Measurements from ENCODE around the gene HOXC4. TPM values are rescaled to one million over a fixed set of nuclear protein-coding genes. Genes with fewer than 3 reads are reported as not detected.

The HOXC4 gene
- total RNA-seq, 6 donors from 2014 or later: 0.40 to 1.0 (median 0.59) TPM; not detected in 3

DNA sequence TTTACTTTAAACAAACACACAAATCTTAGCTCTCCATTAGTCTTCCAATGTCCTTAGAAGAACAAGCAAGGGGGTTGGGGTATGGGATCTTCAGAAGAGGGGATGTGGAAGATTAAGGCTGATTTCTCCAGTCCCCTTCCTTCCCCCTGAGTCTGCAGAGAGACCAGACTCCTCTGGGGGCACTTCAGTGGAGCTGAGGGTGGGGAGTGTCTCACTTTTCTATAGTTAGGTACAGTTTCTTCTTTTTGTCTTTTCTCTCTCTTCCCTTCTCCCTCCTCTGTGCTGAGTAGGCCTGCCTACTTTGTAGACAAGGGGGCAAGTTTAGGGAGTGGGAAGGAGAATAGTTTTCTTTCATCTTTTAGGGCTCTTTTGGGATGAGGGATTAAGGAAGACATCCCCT is 2.5 kb downstream of the HOXC4 start:
- Histone ChIP-seq H3K27ac (no peak overlapping the region), H3K27me3 (peaks cover 1 to 38% (median 23%) of the 10 kb centered on the region in 4 donors), H3K4me1 (peaks cover 0 to 16% (median 5%) of the 10 kb centered on the region in 4 donors), H3K9me3 (no peaks in the 10 kb centered on the region), H3K36me3 (no peaks in the 10 kb centered on the region), H3K4me3 (no peak overlapping the region)
- TF ChIP-seq POLR2AphosphoS5 (IDR thresholded peaks at IDR 0.05) (no peak), EP300 (IDR thresholded peaks at IDR 0.05) (no peak), POLR2A (IDR thresholded peaks at IDR 0.05) (no peak)
- TF ChIP-seq, protein P1, sequence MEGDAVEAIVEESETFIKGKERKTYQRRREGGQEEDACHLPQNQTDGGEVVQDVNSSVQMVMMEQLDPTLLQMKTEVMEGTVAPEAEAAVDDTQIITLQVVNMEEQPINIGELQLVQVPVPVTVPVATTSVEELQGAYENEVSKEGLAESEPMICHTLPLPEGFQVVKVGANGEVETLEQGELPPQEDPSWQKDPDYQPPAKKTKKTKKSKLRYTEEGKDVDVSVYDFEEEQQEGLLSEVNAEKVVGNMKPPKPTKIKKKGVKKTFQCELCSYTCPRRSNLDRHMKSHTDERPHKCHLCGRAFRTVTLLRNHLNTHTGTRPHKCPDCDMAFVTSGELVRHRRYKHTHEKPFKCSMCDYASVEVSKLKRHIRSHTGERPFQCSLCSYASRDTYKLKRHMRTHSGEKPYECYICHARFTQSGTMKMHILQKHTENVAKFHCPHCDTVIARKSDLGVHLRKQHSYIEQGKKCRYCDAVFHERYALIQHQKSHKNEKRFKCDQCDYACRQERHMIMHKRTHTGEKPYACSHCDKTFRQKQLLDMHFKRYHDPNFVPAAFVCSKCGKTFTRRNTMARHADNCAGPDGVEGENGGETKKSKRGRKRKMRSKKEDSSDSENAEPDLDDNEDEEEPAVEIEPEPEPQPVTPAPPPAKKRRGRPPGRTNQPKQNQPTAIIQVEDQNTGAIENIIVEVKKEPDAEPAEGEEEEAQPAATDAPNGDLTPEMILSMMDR (IDR thresholded peaks at IDR 0.05): no peak
- DNase-seq (no peak), ATAC-seq (ENCODE audit: low FRiP score in 2 of 2) (no peak)

DNA sequence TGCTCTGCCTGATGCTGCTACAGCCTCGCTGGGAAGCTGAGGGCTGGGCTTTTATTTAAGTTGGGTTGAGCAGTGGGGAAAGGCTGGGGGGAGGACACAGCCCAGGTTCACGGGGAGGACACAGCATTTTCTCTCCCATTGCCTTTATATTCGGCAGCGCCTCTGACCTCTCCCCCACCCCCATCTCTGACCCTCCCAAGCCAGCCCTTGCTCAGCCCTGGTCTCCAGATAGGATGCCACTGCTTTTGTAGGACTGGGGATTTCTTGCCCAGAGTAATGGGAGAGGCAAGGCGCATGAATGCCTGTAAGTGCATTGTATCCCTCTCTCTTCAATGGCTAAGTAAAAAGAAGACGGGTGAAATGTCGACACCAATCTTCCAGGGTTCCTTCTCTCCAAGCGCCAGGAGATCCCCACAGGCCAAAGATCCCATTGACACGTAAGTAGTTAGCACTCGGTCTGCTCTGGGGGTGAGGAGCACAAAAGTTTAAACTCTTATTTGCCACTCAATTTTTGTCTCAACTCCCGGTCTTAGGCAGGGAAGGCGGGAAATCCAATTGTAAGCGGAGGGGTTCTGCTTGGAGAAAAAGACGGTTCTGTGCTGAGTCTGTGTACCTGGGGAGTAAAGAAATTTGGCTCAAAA is 4.6 kb downstream of the HOXC4 start:
- Histone ChIP-seq H3K27me3 (peaks cover 1 to 17% (median 10%) of the 10 kb centered on the region in 4 donors), H3K4me3 (no peak overlapping the region), H3K36me3 (no peaks in the 10 kb centered on the region), H3K27ac (no peak overlapping the region), H3K9me3 (no peaks in the 10 kb centered on the region), H3K4me1 (peaks cover 0 to 10% (median 3%) of the 10 kb centered on the region in 4 donors)
- DNase-seq (no peak), ATAC-seq (ENCODE audit: low FRiP score in 2 of 2) (no peak)
- 48 to 53% methylated on average over 14 of the region's 14 CpGs for WGBS, 2 donors
- no peak for TF ChIP-seq POLR2A (IDR thresholded peaks at IDR 0.05)
- TF ChIP-seq EP300 (IDR thresholded peaks at IDR 0.05): no peak
- no peak for TF ChIP-seq POLR2AphosphoS5 (IDR thresholded peaks at IDR 0.05)
- TF ChIP-seq, protein P1 (IDR thresholded peaks at IDR 0.05): no peak

DNA sequence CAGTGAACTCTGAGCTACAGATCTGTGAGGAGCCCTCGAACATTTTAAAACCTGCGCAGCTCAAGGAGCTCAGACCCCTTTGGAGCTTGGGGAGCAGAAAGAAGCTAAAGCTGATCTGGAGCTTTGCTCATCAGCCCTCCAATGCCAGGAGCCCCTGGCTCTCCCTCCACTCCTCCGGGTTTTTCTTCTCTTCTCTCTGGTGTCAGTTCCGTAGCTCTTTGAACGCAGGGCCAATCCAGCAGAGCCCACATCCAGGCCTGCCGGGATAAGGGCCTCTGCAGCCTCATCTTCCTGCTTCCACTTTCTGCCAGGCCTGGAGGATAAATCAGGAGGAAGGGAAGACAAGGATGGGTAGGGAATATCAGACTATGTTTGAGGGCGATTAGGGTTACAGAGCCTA is 6.0 kb downstream of the HOXC4 start:
- no peak for DNase-seq
- peaks cover 0 to 3% (median 0%) of the 10 kb centered on the region in 4 donors for H3K4me1 ChIP-seq

DNA sequence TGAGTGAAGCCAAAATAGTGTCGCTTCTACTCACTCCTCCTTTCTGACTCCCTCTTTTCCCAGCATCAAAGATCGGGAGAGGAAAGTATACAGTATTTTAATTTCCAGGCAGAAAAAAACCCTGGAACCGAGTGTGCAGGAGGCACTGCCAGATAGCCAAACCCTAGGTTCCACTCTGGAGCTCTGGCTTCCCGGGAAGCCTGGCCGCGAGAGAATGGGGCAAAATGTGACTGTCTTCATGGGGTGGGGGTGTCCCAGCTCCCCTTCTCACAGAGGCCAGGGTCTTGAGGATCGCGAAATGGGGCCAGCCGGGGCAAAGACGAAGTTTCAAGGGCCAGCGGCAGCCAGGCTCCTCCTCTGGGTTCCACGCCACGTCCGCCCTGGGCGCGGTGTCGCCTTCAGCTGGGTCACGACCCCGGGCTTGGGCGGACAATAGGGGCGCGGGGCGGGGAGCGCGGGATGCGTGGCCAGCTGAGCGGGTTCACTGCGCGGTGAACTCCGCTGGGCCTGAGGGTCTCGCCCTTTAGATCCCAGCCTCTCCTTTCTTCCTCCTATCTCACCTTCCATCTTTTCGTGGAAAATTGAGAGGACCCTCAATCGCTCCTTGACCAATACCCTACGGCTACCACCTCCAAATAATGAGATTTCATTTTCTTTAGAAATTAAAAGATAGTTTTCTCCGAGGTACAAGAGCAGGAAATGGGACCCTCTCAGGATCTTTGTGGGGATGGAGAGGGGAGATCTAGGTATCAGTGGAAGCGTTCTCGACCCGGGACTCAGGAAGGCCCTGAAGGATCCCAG is 6.7 kb downstream of the HOXC4 start:
- Histone ChIP-seq H3K4me1 (no peaks in the 10 kb centered on the region), H3K36me3 (no peaks in the 10 kb centered on the region), H3K4me3 (no peak overlapping the region), H3K9me3 (no peaks in the 10 kb centered on the region), H3K27me3 (peaks cover 0 to 9% (median 2%) of the 10 kb centered on the region in 4 donors), H3K27ac (no peak overlapping the region)
- WGBS, 2 donors: 42 to 49% methylated on average over 19 to 38 of the region's 38 CpGs
- ATAC-seq (ENCODE audit: low FRiP score in 2 of 2) (peak in 1 of 2 donors; percentile 41), DNase-seq (peak in 1 of 2 donors; percentile 76)
- no peak for TF ChIP-seq POLR2A (IDR thresholded peaks at IDR 0.05)
- no peak for TF ChIP-seq EP300 (IDR thresholded peaks at IDR 0.05)
- TF ChIP-seq, protein P1 (IDR thresholded peaks at IDR 0.05): no peak
- no peak for TF ChIP-seq POLR2AphosphoS5 (IDR thresholded peaks at IDR 0.05)

More for the DNA sequence above, 6.0 kb downstream of the HOXC4 start:
- ATAC-seq (ENCODE audit: low FRiP score in 2 of 2): no peak
- no peak for TF ChIP-seq POLR2AphosphoS5 (IDR thresholded peaks at IDR 0.05)
- TF ChIP-seq, protein P1 (IDR thresholded peaks at IDR 0.05): no peak
- no peak for TF ChIP-seq EP300 (IDR thresholded peaks at IDR 0.05)
- TF ChIP-seq POLR2A (IDR thresholded peaks at IDR 0.05): no peak
- no peak overlapping the region for H3K27ac ChIP-seq
- peaks cover 1 to 9% (median 6%) of the 10 kb centered on the region in 4 donors for H3K27me3 ChIP-seq
- H3K4me3 ChIP-seq: no peak overlapping the region
- H3K9me3 ChIP-seq: no peaks in the 10 kb centered on the region
- 35 to 40% methylated on average over 7 of the region's 7 CpGs for whole genome bisulfite sequencing, 2 donors
- H3K36me3 ChIP-seq: no peaks in the 10 kb centered on the region
